ENCODE results near the gene GALC. TPM values are rescaled to one million over a fixed set of nuclear protein-coding genes. Genes with fewer than 3 reads are reported as not detected.
A peak's percentile ranks its signal among the peaks of the same experiment; 100 is the strongest.

Gene GALC
- 10 to 100 TPM; 31.8 to 76.0 TPM for total RNA-seq
- 36.8 TPM for polyA plus RNA-seq (2013, experiment 1 of 2)
- 35.6 TPM for polyA plus RNA-seq (2013, experiment 2 of 2)
- long read RNA-seq, experiment 1, transcript GALC-201 (17 exons, 3,883 nt): major isoform, 7 of 29 reads
- long read RNA-seq, experiment 1, partial matches to known transcripts: 7 of 29 reads
- long read RNA-seq, experiment 1, other reads (novel, unspliced or antisense): 15 of 29 reads
- long read RNA-seq, experiment 2, transcript GALC-201 (17 exons, 3,883 nt): major isoform, 104 of 143 reads
- long read RNA-seq, experiment 2, partial matches to known transcripts: 18 of 143 reads
- long read RNA-seq, experiment 2, other reads (novel, unspliced or antisense): 19 of 143 reads
- long read RNA-seq, experiment 3, transcript GALC-201 (17 exons, 3,883 nt): major isoform, 104 of 123 reads
- long read RNA-seq, experiment 3, partial matches to known transcripts: 5 of 123 reads
- long read RNA-seq, experiment 3, other reads (novel, unspliced or antisense): 12 of 123 reads
- long read RNA-seq, experiment 4, partial matches to known transcripts: 8 of 10 reads
- long read RNA-seq, experiment 4, other reads (novel, unspliced or antisense): 1 of 10 reads

- peak within 1 kb of the TSS; percentile 70 for H3K27ac ChIP-seq (ENCODE audit: low read depth, low read length)
- DNase-seq: peak; percentile 97
- WGBS, 2 experiments (ENCODE audit: insufficient coverage in 1 of 2, insufficient read length in 1 of 2): 5 to 9% methylated on average over 22 to 83 of the region's 83 CpGs
- Mint-ChIP-seq H3K36me3 (ENCODE audit: low read depth) (no peaks in the 10 kb centered on the region), H3K4me3 (peak within 1 kb of the TSS; percentile 80), H3K4me1 (peaks cover 24% of the 10 kb centered on the region), H3K9me3 (no peaks in the 10 kb centered on the region), H3K27me3 (ENCODE audit: insufficient read depth) (no peaks in the 10 kb centered on the region), H3K27ac (peak within 1 kb of the TSS; percentile 97)
- TF ChIP-seq CTCF (conservative IDR thresholded peaks at IDR 0.05): peak; percentile 16
- no peaks in the 10 kb centered on the region for H3K36me3 ChIP-seq (ENCODE audit: control insufficient read depth, insufficient read depth, low read length)
- H3K27me3 ChIP-seq (ENCODE audit: control insufficient read depth, insufficient read depth, low read length, poor library complexity, severe bottlenecking): no peaks in the 10 kb centered on the region
- peaks cover 12% of the 10 kb centered on the region for H3K4me1 ChIP-seq (ENCODE audit: control insufficient read depth, insufficient read depth, low read length)
- H3K9ac ChIP-seq (ENCODE audit: extremely low read depth, low read length, poor library complexity, severe bottlenecking): peak within 1 kb of the TSS; percentile 72
- peaks cover 12% of the 10 kb centered on the region for H3K9me3 ChIP-seq (ENCODE audit: control insufficient read depth, low read length)
- peak within 1 kb of the TSS; percentile 82 for H3K4me3 ChIP-seq (ENCODE audit: low read length)
Observed at GRCh38 chr14:87992718-87993628, at the start of gene GALC. Gene GALC, minus strand, starts transcription at chr14:87993182. Its CDS starts 18 bp downstream, at chr14:87993164.

DNA sequence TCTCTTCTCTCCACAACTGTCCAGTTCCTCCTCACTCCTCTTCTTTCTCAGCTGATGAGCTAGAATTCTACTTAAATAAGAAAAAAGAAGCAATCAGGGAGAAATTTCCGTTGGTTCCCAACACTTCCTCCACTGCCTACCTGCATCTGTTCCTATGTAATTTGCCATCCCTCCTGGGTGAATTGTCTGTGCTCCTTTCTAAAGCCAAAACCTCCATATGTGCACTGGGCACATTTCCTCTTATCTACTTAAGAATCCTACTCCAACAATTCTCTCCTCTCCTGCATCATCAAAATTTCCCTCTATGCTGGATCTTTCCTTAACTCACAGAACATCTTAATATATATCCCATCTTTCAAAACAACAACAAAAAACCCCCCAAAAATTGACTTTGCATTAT, 47.2 kb upstream of the GALC start:
- Mint-ChIP-seq H3K9me3 (no peaks in the 10 kb centered on the region), H3K4me1 (peaks cover 31% of the 10 kb centered on the region), H3K4me3 (no peak overlapping the region), H3K27ac (no peak overlapping the region), H3K36me3 (ENCODE audit: low read depth) (no peaks in the 10 kb centered on the region), H3K27me3 (ENCODE audit: insufficient read depth) (no peaks in the 10 kb centered on the region)
- no peak for TF ChIP-seq CTCF (conservative IDR thresholded peaks at IDR 0.05)
- H3K9me3 ChIP-seq (ENCODE audit: control insufficient read depth, low read length): no peaks in the 10 kb centered on the region
- H3K36me3 ChIP-seq (ENCODE audit: control insufficient read depth, insufficient read depth, low read length): no peaks in the 10 kb centered on the region
- H3K27ac ChIP-seq (ENCODE audit: low read depth, low read length): no peak overlapping the region
- no peak for DNase-seq
- WGBS, 2 experiments (ENCODE audit: insufficient coverage in 1 of 2, insufficient read length in 1 of 2): 86% methylated on average over 1 of the region's 1 CpG; no CpG with 5 or more reads in 1 of the 2 experiments
- peaks cover 10% of the 10 kb centered on the region for H3K4me1 ChIP-seq (ENCODE audit: control insufficient read depth, insufficient read depth, low read length)
- H3K4me3 ChIP-seq (ENCODE audit: low read length): no peak overlapping the region
- H3K9ac ChIP-seq (ENCODE audit: extremely low read depth, low read length, poor library complexity, severe bottlenecking): no peak overlapping the region
- no peaks in the 10 kb centered on the region for H3K27me3 ChIP-seq (ENCODE audit: control insufficient read depth, insufficient read depth, low read length, poor library complexity, severe bottlenecking)

GRCh38 chr14:88039197-88039596, 46.2 kb upstream of the GALC start:
- TF ChIP-seq CTCF (conservative IDR thresholded peaks at IDR 0.05): no peak
- no peak overlapping the region for H3K9ac ChIP-seq (ENCODE audit: extremely low read depth, low read length, poor library complexity, severe bottlenecking)
- H3K27ac ChIP-seq (ENCODE audit: low read depth, low read length): no peak overlapping the region
- 96 to 100% methylated on average over 2 of the region's 3 CpGs for WGBS, 2 experiments (ENCODE audit: insufficient coverage in 1 of 2, insufficient read length in 1 of 2)
- peaks cover 10% of the 10 kb centered on the region for H3K4me1 ChIP-seq (ENCODE audit: control insufficient read depth, insufficient read depth, low read length)
- no peaks in the 10 kb centered on the region for H3K9me3 ChIP-seq (ENCODE audit: control insufficient read depth, low read length)
- Mint-ChIP-seq H3K9me3 (no peaks in the 10 kb centered on the region), H3K36me3 (ENCODE audit: low read depth) (no peaks in the 10 kb centered on the region), H3K27me3 (ENCODE audit: insufficient read depth) (no peaks in the 10 kb centered on the region), H3K27ac (no peak overlapping the region), H3K4me1 (peaks cover 38% of the 10 kb centered on the region), H3K4me3 (no peak overlapping the region)
- DNase-seq: no peak
- H3K36me3 ChIP-seq (ENCODE audit: control insufficient read depth, insufficient read depth, low read length): no peaks in the 10 kb centered on the region
- no peak overlapping the region for H3K4me3 ChIP-seq (ENCODE audit: low read length)
- H3K27me3 ChIP-seq (ENCODE audit: control insufficient read depth, insufficient read depth, low read length, poor library complexity, severe bottlenecking): no peaks in the 10 kb centered on the region

All from endodermal cell (in vitro differentiated cells).